Measurements from ENCODE around the gene METTL18.

DNA sequence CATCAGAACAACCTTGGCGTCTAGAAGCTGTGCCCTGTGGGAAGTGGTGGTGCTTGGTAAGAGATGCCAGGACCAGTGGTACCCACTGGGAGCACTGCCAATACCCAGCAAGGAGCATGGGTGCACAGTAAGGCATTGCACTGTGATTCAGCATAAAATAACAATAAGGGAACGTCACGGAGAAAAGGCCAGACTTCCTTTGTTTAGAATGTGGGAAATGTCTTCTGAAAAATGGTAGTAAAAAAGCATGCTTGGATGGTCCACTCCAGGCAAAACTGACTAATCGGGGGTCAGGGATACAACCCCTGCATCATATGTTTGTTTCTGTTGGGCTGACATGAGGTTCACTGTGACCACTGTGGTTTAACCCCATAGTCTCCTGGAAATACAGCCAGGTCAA, 14.7 kb downstream of the METTL18 start:
- no peak for TF ChIP-seq ZNF292 (tag by site-specific recombination; IDR thresholded peaks at IDR 0.05; ENCODE audit: borderline replicate concordance, low read depth)
- no peak for TF ChIP-seq ZNF121 (tag by site-specific recombination; IDR thresholded peaks at IDR 0.05)
- TF ChIP-seq, protein P1, sequence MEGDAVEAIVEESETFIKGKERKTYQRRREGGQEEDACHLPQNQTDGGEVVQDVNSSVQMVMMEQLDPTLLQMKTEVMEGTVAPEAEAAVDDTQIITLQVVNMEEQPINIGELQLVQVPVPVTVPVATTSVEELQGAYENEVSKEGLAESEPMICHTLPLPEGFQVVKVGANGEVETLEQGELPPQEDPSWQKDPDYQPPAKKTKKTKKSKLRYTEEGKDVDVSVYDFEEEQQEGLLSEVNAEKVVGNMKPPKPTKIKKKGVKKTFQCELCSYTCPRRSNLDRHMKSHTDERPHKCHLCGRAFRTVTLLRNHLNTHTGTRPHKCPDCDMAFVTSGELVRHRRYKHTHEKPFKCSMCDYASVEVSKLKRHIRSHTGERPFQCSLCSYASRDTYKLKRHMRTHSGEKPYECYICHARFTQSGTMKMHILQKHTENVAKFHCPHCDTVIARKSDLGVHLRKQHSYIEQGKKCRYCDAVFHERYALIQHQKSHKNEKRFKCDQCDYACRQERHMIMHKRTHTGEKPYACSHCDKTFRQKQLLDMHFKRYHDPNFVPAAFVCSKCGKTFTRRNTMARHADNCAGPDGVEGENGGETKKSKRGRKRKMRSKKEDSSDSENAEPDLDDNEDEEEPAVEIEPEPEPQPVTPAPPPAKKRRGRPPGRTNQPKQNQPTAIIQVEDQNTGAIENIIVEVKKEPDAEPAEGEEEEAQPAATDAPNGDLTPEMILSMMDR (tag by site-specific recombination; IDR thresholded peaks at IDR 0.05), result no peak
- no peak for TF ChIP-seq ZBTB7A (tag by site-specific recombination; IDR thresholded peaks at IDR 0.05; ENCODE audit: low read depth)
- no peak for TF ChIP-seq TRIM28 (IDR thresholded peaks at IDR 0.05; ENCODE audit: borderline replicate concordance, low read length)
- no peak for TF ChIP-seq ZNF626 (tag by site-specific recombination; IDR thresholded peaks at IDR 0.05)
- TF ChIP-seq HOXA7 (CRISPR knock-in tag; IDR thresholded peaks at IDR 0.05; ENCODE audit: borderline replicate concordance), result no peak
- TF ChIP-seq, protein P2, sequence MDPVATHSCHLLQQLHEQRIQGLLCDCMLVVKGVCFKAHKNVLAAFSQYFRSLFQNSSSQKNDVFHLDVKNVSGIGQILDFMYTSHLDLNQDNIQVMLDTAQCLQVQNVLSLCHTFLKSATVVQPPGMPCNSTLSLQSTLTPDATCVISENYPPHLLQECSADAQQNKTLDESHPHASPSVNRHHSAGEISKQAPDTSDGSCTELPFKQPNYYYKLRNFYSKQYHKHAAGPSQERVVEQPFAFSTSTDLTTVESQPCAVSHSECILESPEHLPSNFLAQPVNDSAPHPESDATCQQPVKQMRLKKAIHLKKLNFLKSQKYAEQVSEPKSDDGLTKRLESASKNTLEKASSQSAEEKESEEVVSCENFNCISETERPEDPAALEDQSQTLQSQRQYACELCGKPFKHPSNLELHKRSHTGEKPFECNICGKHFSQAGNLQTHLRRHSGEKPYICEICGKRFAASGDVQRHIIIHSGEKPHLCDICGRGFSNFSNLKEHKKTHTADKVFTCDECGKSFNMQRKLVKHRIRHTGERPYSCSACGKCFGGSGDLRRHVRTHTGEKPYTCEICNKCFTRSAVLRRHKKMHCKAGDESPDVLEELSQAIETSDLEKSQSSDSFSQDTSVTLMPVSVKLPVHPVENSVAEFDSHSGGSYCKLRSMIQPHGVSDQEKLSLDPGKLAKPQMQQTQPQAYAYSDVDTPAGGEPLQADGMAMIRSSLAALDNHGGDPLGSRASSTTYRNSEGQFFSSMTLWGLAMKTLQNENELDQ (tag by site-specific recombination; IDR thresholded peaks at IDR 0.05; ENCODE audit: low read depth), result no peak

Measured in HEK293 (cell line).